A673 (cell line): ENCODE data around the gene AFAP1. TPM values are rescaled to one million over a fixed set of nuclear protein-coding genes. Genes with fewer than 3 reads are reported as not detected.

Experiments used
- BruUV-seq: library from RNA; stranded (reverse); fragments of 400-500 nt; replicated peaks from 2 replicates; lab custom pipeline; 2021; lab: Mats Ljungman, UMichigan
- CTCF ChIA-PET: fragments of 300-600 bp; sonication (Branson Sonifier 250); formaldehyde crosslinking; loops from one replicate; lab custom pipeline; 2022; ENCODE audit warnings: antibody characterized with exemption; lab: Charles Lee
- POLR2A ChIA-PET: fragments of 300-600 bp; sonication (Branson Sonifier 250); formaldehyde crosslinking; loops from one replicate; lab custom pipeline; 2022; ENCODE audit warnings: antibody characterized with exemption; ENCODE audit not compliant: low non-redundant PET; lab: Charles Lee
- DNase-seq: peaks from one replicate; pipeline ENCODE4 v3.0.0-alpha.2; 2015; ENCODE audit warnings: low spot score
- H3K27ac ChIP-seq: fragments of 200-600 bp; sonication (generic); 2 replicates; pipeline ENCODE4 v1.5.1; 2016; ENCODE audit warnings: mixed run types, low read depth, mild to moderate bottlenecking, mixed read lengths, antibody characterized with exemption, low read length; ENCODE audit not compliant: poor library complexity, severe bottlenecking
- H3K27me3 ChIP-seq: fragments of 200-600 bp; sonication (generic); replicated peaks from 2 replicates; pipeline ENCODE4 v1.6.1; 2017; ENCODE audit warnings: mixed run types, low read depth, mild to moderate bottlenecking, mixed read lengths, antibody characterized with exemption, low read length; ENCODE audit not compliant: insufficient read depth, poor library complexity
- H3K36me3 ChIP-seq: fragments of 200-600 bp; sonication (generic); 2 replicates; pipeline ENCODE4 v1.6.1; 2016; ENCODE audit warnings: mixed run types, mild to moderate bottlenecking, mixed read lengths, antibody characterized with exemption, low read length; ENCODE audit not compliant: insufficient read depth, poor library complexity, severe bottlenecking
- H3K4me1 ChIP-seq: fragments of 200-600 bp; sonication (generic); 2 replicates; pipeline ENCODE4 v1.6.1; 2017; ENCODE audit warnings: mixed run types, mild to moderate bottlenecking, mixed read lengths, antibody characterized with exemption, low read length; ENCODE audit not compliant: insufficient read depth, poor library complexity, severe bottlenecking
- H3K4me3 ChIP-seq: fragments of 200-600 bp; sonication (generic); 2 replicates; pipeline ENCODE4 v1.5.1; 2016; ENCODE audit warnings: low read depth, mixed run types, mild to moderate bottlenecking, mixed read lengths, low read length; ENCODE audit not compliant: poor library complexity, severe bottlenecking
- H3K9me3 ChIP-seq: fragments of 200-600 bp; sonication (generic); 2 replicates; pipeline ENCODE4 v1.6.1; 2016; ENCODE audit warnings: mixed run types, low read depth, mild to moderate bottlenecking, mixed read lengths, antibody characterized with exemption, low read length; ENCODE audit not compliant: poor library complexity, severe bottlenecking
- CTCF ChIP-seq: fragments of 300-800, 200-600 bp; sonication (generic); conservative IDR thresholded peaks from 2 replicates; pipeline ENCODE4 v1.5.1; 2017; ENCODE audit warnings: low read depth, mild to moderate bottlenecking, antibody characterized with exemption, low read length, moderate library complexity, mixed read lengths
- EZH2 ChIP-seq: fragments of 200-600 bp; sonication (generic); IDR thresholded peaks from 2 replicates; pipeline ENCODE4 v1.6.1; 2017; ENCODE audit warnings: borderline replicate concordance, low read depth, mild to moderate bottlenecking, mixed read lengths, antibody characterized with exemption, low read length; ENCODE audit not compliant: poor library complexity, severe bottlenecking
- intact Hi-C: fragments of 100-400 bp; cut with micrococcal nuclease; formaldehyde crosslinking; loops from one replicate; pipeline ENCODE4 v1.10.0; 2022; ENCODE audit not compliant: unreplicated experiment
- total RNA-seq: library from RNA; stranded (reverse); gene quantifications from 2 replicates; pipeline ENCODE4 v1.2.3, GENCODE V29; 2021

Gene AFAP1
- total RNA-seq, 1 experiment from 2014 or later, result 42.6 TPM

GRCh38 chr4:7717946-7718490 is 221.6 kb downstream of the AFAP1 start:
- ChIA-PET POLR2A (no interaction called here), CTCF (no interaction called here)
- intact Hi-C loops, result no loop called here
- no peak for TF ChIP-seq EZH2
- TF ChIP-seq CTCF, result no peak
- no peak overlapping the region for H3K27ac ChIP-seq
- H3K4me3 ChIP-seq, result no peak overlapping the region
- no peaks in the 10 kb centered on the region for H3K4me1 ChIP-seq
- H3K36me3 ChIP-seq, result no peaks in the 10 kb centered on the region
- peaks cover 7% of the 10 kb centered on the region for H3K27me3 ChIP-seq
- no TSS peak for BruUV-seq
- no peaks in the 10 kb centered on the region for H3K9me3 ChIP-seq
- DNase-seq, result peak; percentile 17

GRCh38 chr4:7717161-7717560 is 222.5 kb downstream of the AFAP1 start:
- no peaks in the 10 kb centered on the region for H3K36me3 ChIP-seq
- intact Hi-C loops, result no loop called here
- no TSS peak for BruUV-seq
- TF ChIP-seq CTCF (no peak), EZH2 (no peak)
- no peaks in the 10 kb centered on the region for H3K4me1 ChIP-seq
- no peaks in the 10 kb centered on the region for H3K9me3 ChIP-seq
- peaks cover 7% of the 10 kb centered on the region for H3K27me3 ChIP-seq
- CTCF ChIA-PET, result no interaction called here
- no peak overlapping the region for H3K27ac ChIP-seq
- POLR2A ChIA-PET, result no interaction called here
- no peak for DNase-seq
- H3K4me3 ChIP-seq, result no peak overlapping the region

- no peak for DNase-seq
- ChIA-PET CTCF (no interaction called here), POLR2A (no interaction called here)
- Histone ChIP-seq H3K9me3 (no peaks in the 10 kb centered on the region), H3K4me1 (no peaks in the 10 kb centered on the region), H3K27me3 (peaks cover 7% of the 10 kb centered on the region), H3K27ac (no peak overlapping the region), H3K4me3 (no peak overlapping the region), H3K36me3 (no peaks in the 10 kb centered on the region)
- intact Hi-C loops, result no loop called here
- no peak for TF ChIP-seq EZH2
- TF ChIP-seq CTCF, result no peak
- no TSS peak for BruUV-seq
Measured at GRCh38 chr4:7716010-7716721, 223.5 kb downstream of the AFAP1 start.
